Hepatocyte (in vitro differentiated cells): ENCODE data around the gene PACRG. TPM values are rescaled to one million over a fixed set of nuclear protein-coding genes. Genes with fewer than 3 reads are reported as not detected.

ENCODE experiments used
- DNase-seq: peaks from one replicate; pipeline ENCODE4 v3.0.0-alpha.2; 2016; ENCODE audit warnings: low spot score
- H2AFZ ChIP-seq: fragments of 200-600 bp; sonication (generic); 2 replicates; pipeline ENCODE4 v1.6.0; 2016; ENCODE audit warnings: antibody characterized with exemption, mild to moderate bottlenecking
- H3K27ac ChIP-seq: fragments of 200-600 bp; sonication (generic); 2 replicates; pipeline ENCODE4 v1.5.1; 2016; ENCODE audit warnings: mild to moderate bottlenecking
- H3K27me3 ChIP-seq: fragments of 200-600 bp; sonication (generic); 2 replicates; pipeline ENCODE4 v1.6.1; 2016
- H3K36me3 ChIP-seq: fragments of 200-600 bp; sonication (generic); replicated peaks from 2 replicates; pipeline ENCODE4 v1.5.1; 2016; ENCODE audit warnings: low read depth; ENCODE audit not compliant: insufficient read depth
- H3K4me1 ChIP-seq: fragments of 200-600 bp; sonication (generic); 2 replicates; pipeline ENCODE4 v1.5.1; 2016; ENCODE audit warnings: mild to moderate bottlenecking, moderate library complexity; ENCODE audit not compliant: insufficient read depth
- H3K4me2 ChIP-seq: fragments of 200-600 bp; sonication (generic); 2 replicates; pipeline ENCODE4 v1.6.0; 2016
- H3K4me3 ChIP-seq: fragments of 200-600 bp; sonication (generic); 2 replicates; pipeline ENCODE4 v1.5.1; 2016; ENCODE audit warnings: mild to moderate bottlenecking
- H3K79me2 ChIP-seq: fragments of 200-600 bp; sonication (generic); 2 replicates; pipeline ENCODE4 v1.6.0; 2017; ENCODE audit warnings: mild to moderate bottlenecking
- H3K9me2 ChIP-seq: fragments of 200-600 bp; sonication (generic); replicated peaks from 2 replicates; pipeline ENCODE4 v1.6.0; 2017; ENCODE audit warnings: mild to moderate bottlenecking; ENCODE audit not compliant: insufficient read depth
- H3K9me3 ChIP-seq: fragments of 200-600 bp; sonication (generic); 2 replicates; pipeline ENCODE4 v1.5.1; 2016; ENCODE audit warnings: low read depth, mild to moderate bottlenecking
- H4K20me1 ChIP-seq: fragments of 200-600 bp; sonication (generic); 2 replicates; pipeline ENCODE4 v1.6.0; 2016; ENCODE audit warnings: mild to moderate bottlenecking; ENCODE audit not compliant: insufficient read depth, poor library complexity, severe bottlenecking
- CTCF ChIP-seq: fragments of 200-600 bp; sonication (generic); IDR thresholded peaks from 2 replicates; pipeline ENCODE4 v1.5.1; 2016; ENCODE audit warnings: antibody characterized with exemption, mild to moderate bottlenecking; ENCODE audit not compliant: poor library complexity
- EZH2 ChIP-seq: fragments of 200-600 bp; sonication (generic); IDR thresholded peaks from 2 replicates; pipeline ENCODE4 v1.6.1; 2016; ENCODE audit warnings: antibody characterized with exemption, mild to moderate bottlenecking, borderline replicate concordance
- EZH2phosphoT487 ChIP-seq: fragments of 200-600 bp; sonication (generic); IDR thresholded peaks from one replicate; pipeline ENCODE4 v1.6.1; 2018; ENCODE audit warnings: antibody characterized with exemption, mild to moderate bottlenecking, low read depth, moderate library complexity; ENCODE audit not compliant: unreplicated experiment, severe bottlenecking
- WGBS: methylation state at CpG from one replicate; pipeline ENCODE4 v1.1.6; 2016; ENCODE audit warnings: low lambda C conversion rate; ENCODE audit errors: missing lambda C conversion rate; 5-methylcytosine and 5-hydroxymethylcytosine counted together
- polyA plus RNA-seq: library from polyadenylated mRNA; unstranded; fragments of >200 nt; fragmentation: Nextera tagmentation; extraction: Ambion mirVana; gene quantifications from 2 replicates; pipeline ENCODE4 v1.2.1, GENCODE V29; 2016
- total RNA-seq: library from RNA; depleted of rRNA; stranded (reverse); fragments of >200 nt; gene quantifications from 2 replicates; pipeline ENCODE4 v1.2.3, GENCODE V29; 2014

Gene PACRG
- total and polyA plus RNA-seq, 2 experiments from 2014 or later: 0.91 to 2.6 TPM

- DNase-seq: no peak
- Histone ChIP-seq H3K4me1 (no peaks in the 10 kb centered on the region), H3K4me3 (no peak overlapping the region), H4K20me1 (no peaks in the 10 kb centered on the region), H3K36me3 (no peaks in the 10 kb centered on the region), H2AFZ (no peak overlapping the region), H3K27me3 (no peaks in the 10 kb centered on the region), H3K9me2 (no peaks in the 10 kb centered on the region), H3K9me3 (no peaks in the 10 kb centered on the region), H3K79me2 (no peaks in the 10 kb centered on the region), H3K27ac (no peak overlapping the region), H3K4me2 (no peak overlapping the region)
- TF ChIP-seq EZH2phosphoT487 (no peak), EZH2 (no peak), CTCF (no peak)
- 85% methylated on average over 4 of the region's 4 CpGs for WGBS
These were observed 46.9 kb upstream of the PACRG start for GRCh38 chr6:162680871-162681270.

GRCh38 chr6:162681447-162681846 lies 46.3 kb upstream of the PACRG start:
- no peak overlapping the region for H3K4me3 ChIP-seq
- no peaks in the 10 kb centered on the region for H4K20me1 ChIP-seq
- H3K9me2 ChIP-seq: no peaks in the 10 kb centered on the region
- no peak overlapping the region for H2AFZ ChIP-seq
- H3K27ac ChIP-seq: no peak overlapping the region
- no peaks in the 10 kb centered on the region for H3K79me2 ChIP-seq
- WGBS: 70% methylated on average over 1 of the region's 1 CpG
- peak; percentile 13 for DNase-seq
- no peaks in the 10 kb centered on the region for H3K4me1 ChIP-seq
- H3K4me2 ChIP-seq: no peak overlapping the region
- H3K27me3 ChIP-seq: no peaks in the 10 kb centered on the region
- no peaks in the 10 kb centered on the region for H3K36me3 ChIP-seq
- TF ChIP-seq EZH2 (no peak), EZH2phosphoT487 (no peak), CTCF (no peak)
- no peaks in the 10 kb centered on the region for H3K9me3 ChIP-seq

GRCh38 chr6:162683135-162683534 lies 44.6 kb upstream of the PACRG start:
- H3K4me2 ChIP-seq: no peak overlapping the region
- H3K27ac ChIP-seq: no peak overlapping the region
- H3K4me1 ChIP-seq: no peaks in the 10 kb centered on the region
- no peaks in the 10 kb centered on the region for H3K9me2 ChIP-seq
- no peak overlapping the region for H2AFZ ChIP-seq
- WGBS: 81% methylated on average over 4 of the region's 4 CpGs
- DNase-seq: no peak
- no peaks in the 10 kb centered on the region for H3K36me3 ChIP-seq
- TF ChIP-seq EZH2phosphoT487: no peak
- no peak for TF ChIP-seq EZH2
- TF ChIP-seq CTCF: no peak
- no peaks in the 10 kb centered on the region for H4K20me1 ChIP-seq
- H3K27me3 ChIP-seq: no peaks in the 10 kb centered on the region
- H3K79me2 ChIP-seq: no peaks in the 10 kb centered on the region
- H3K4me3 ChIP-seq: no peak overlapping the region
- no peaks in the 10 kb centered on the region for H3K9me3 ChIP-seq

GRCh38 chr6:162684052-162684451 lies 43.7 kb upstream of the PACRG start:
- no peaks in the 10 kb centered on the region for H3K9me2 ChIP-seq
- WGBS: 52% methylated on average over 1 of the region's 1 CpG

More at GRCh38 chr6:162684052-162684451, 43.7 kb upstream of the PACRG start:
- Histone ChIP-seq H3K4me3 (no peak overlapping the region), H3K9me3 (no peaks in the 10 kb centered on the region), H3K4me1 (no peaks in the 10 kb centered on the region), H3K4me2 (no peak overlapping the region), H3K36me3 (no peaks in the 10 kb centered on the region), H2AFZ (no peak overlapping the region), H3K27ac (no peak overlapping the region), H4K20me1 (no peaks in the 10 kb centered on the region), H3K79me2 (no peaks in the 10 kb centered on the region), H3K27me3 (no peaks in the 10 kb centered on the region)
- no peak for TF ChIP-seq CTCF
- TF ChIP-seq EZH2: no peak
- TF ChIP-seq EZH2phosphoT487: no peak
- no peak for DNase-seq
